ENCODE results near the gene POR.

POR gene

GRCh38 chr7:75916259-75916658, 1.3 kb downstream of the POR start:
- no peak overlapping the region for H3K23ac ChIP-seq (ENCODE audit: low read depth, low read length, poor library complexity)
- H2BK5ac ChIP-seq (ENCODE audit: low read length): no peak overlapping the region
- peaks cover 5 to 6% of the 10 kb centered on the region in 2 donors for H3K36me3 ChIP-seq (replicated peaks in 1 of 2; ENCODE audit: control insufficient read depth in 2 of 2, insufficient read depth in 2 of 2, low read length in 2 of 2)
- H3K27ac ChIP-seq (replicated peaks; ENCODE audit: low read length): no peak overlapping the region
- no CpG with 5 or more reads among the region's 5 CpGs for WGBS, 2 donors (ENCODE audit: extremely low coverage in 2 of 2, insufficient read length in 2 of 2, insufficient replicate concordance in 1 of 2)
- no peak overlapping the region for H2AFZ ChIP-seq (ENCODE audit: low read length)
- H2BK12ac ChIP-seq (ENCODE audit: low read length): no peak overlapping the region
- H2BK15ac ChIP-seq (ENCODE audit: low read length): no peak overlapping the region
- H2AK5ac ChIP-seq (ENCODE audit: low read depth, low read length): no peak overlapping the region
- no peak overlapping the region for H3K14ac ChIP-seq (ENCODE audit: low read length)
- H2BK120ac ChIP-seq (ENCODE audit: low read depth, low read length): no peak overlapping the region
- no peaks in the 10 kb centered on the region for H3K9me3 ChIP-seq (replicated peaks in 1 of 2; ENCODE audit: control insufficient read depth in 2 of 2, insufficient read depth in 1 of 2, low read depth in 1 of 2, low read length in 2 of 2)
- H4K8ac ChIP-seq (ENCODE audit: low read depth, low read length): no peak overlapping the region
- DNase-seq (ENCODE audit: low spot score): no peak
- H3K18ac ChIP-seq (ENCODE audit: low read length): no peak overlapping the region
- H3K4me3 ChIP-seq (ENCODE audit: low read length in 2 of 2): peak overlapping the region in 1 of 2 donors; percentile 71
- H4K91ac ChIP-seq (ENCODE audit: low read depth, low read length, poor library complexity): no peak overlapping the region
- H3K4me1 ChIP-seq (ENCODE audit: control insufficient read depth in 2 of 2, insufficient read depth in 1 of 2, low read depth in 1 of 2, low read length in 2 of 2): peaks cover 0 to 7% of the 10 kb centered on the region in 2 donors
- H3K4me2 ChIP-seq (ENCODE audit: insufficient read depth, low read length, poor library complexity, severe bottlenecking): peak overlapping the region; percentile 96
- no peak overlapping the region for H3K4ac ChIP-seq (ENCODE audit: low read length)
- H3K79me1 ChIP-seq (ENCODE audit: low read depth, low read length): peaks cover 11% of the 10 kb centered on the region
- H3K27me3 ChIP-seq (ENCODE audit: control insufficient read depth in 3 of 3, insufficient read depth in 3 of 3, low read depth in 1 of 3, low read length in 3 of 3): no peaks in the 10 kb centered on the region
- H3K9ac ChIP-seq (ENCODE audit: low read depth, low read length, poor library complexity): no peak overlapping the region

GRCh38 chr7:75916685-75917634, 2.0 kb downstream of the POR start:
- Histone ChIP-seq H2AFZ (ENCODE audit: low read length) (no peak overlapping the region), H2BK15ac (ENCODE audit: low read length) (no peak overlapping the region), H3K27ac (replicated peaks; ENCODE audit: low read length) (no peak overlapping the region), H3K4me1 (ENCODE audit: control insufficient read depth in 2 of 2, insufficient read depth in 1 of 2, low read depth in 1 of 2, low read length in 2 of 2) (peaks cover 0 to 7% of the 10 kb centered on the region in 2 donors), H4K91ac (ENCODE audit: low read depth, low read length, poor library complexity) (no peak overlapping the region), H3K23ac (ENCODE audit: low read depth, low read length, poor library complexity) (no peak overlapping the region), H3K9me3 (replicated peaks in 1 of 2; ENCODE audit: control insufficient read depth in 2 of 2, insufficient read depth in 1 of 2, low read depth in 1 of 2, low read length in 2 of 2) (no peaks in the 10 kb centered on the region), H3K4me3 (ENCODE audit: low read length in 2 of 2) (no peak overlapping the region), H3K79me1 (ENCODE audit: low read depth, low read length) (peaks cover 11% of the 10 kb centered on the region), H2BK12ac (ENCODE audit: low read length) (no peak overlapping the region), H4K8ac (ENCODE audit: low read depth, low read length) (no peak overlapping the region), H3K36me3 (replicated peaks in 1 of 2; ENCODE audit: control insufficient read depth in 2 of 2, insufficient read depth in 2 of 2, low read length in 2 of 2) (peaks cover 5 to 6% of the 10 kb centered on the region in 2 donors), H2BK120ac (ENCODE audit: low read depth, low read length) (no peak overlapping the region), H3K4me2 (ENCODE audit: insufficient read depth, low read length, poor library complexity, severe bottlenecking) (no peak overlapping the region), H2AK5ac (ENCODE audit: low read depth, low read length) (no peak overlapping the region), H3K4ac (ENCODE audit: low read length) (no peak overlapping the region), H2BK5ac (ENCODE audit: low read length) (no peak overlapping the region), H3K9ac (ENCODE audit: low read depth, low read length, poor library complexity) (no peak overlapping the region), H3K14ac (ENCODE audit: low read length) (no peak overlapping the region), H3K27me3 (ENCODE audit: control insufficient read depth in 3 of 3, insufficient read depth in 3 of 3, low read depth in 1 of 3, low read length in 3 of 3) (no peaks in the 10 kb centered on the region), H3K18ac (ENCODE audit: low read length) (no peak overlapping the region)
- WGBS, 2 donors (ENCODE audit: extremely low coverage in 2 of 2, insufficient read length in 2 of 2, insufficient replicate concordance in 1 of 2): no CpG with 5 or more reads among the region's 11 CpGs
- DNase-seq (ENCODE audit: low spot score): no peak

- no peak overlapping the region for H2BK15ac ChIP-seq (ENCODE audit: low read length)
- no peak overlapping the region for H3K27ac ChIP-seq (replicated peaks; ENCODE audit: low read length)
- no peaks in the 10 kb centered on the region for H3K9me3 ChIP-seq (replicated peaks in 1 of 2; ENCODE audit: control insufficient read depth in 2 of 2, insufficient read depth in 1 of 2, low read depth in 1 of 2, low read length in 2 of 2)
- no peak overlapping the region for H3K14ac ChIP-seq (ENCODE audit: low read length)
- H3K36me3 ChIP-seq (replicated peaks in 1 of 2; ENCODE audit: control insufficient read depth in 2 of 2, insufficient read depth in 2 of 2, low read length in 2 of 2): peaks cover 5 to 15% of the 10 kb centered on the region in 2 donors
- H3K79me1 ChIP-seq (ENCODE audit: low read depth, low read length): peaks cover 4% of the 10 kb centered on the region
- no peak overlapping the region for H4K8ac ChIP-seq (ENCODE audit: low read depth, low read length)
- H3K18ac ChIP-seq (ENCODE audit: low read length): no peak overlapping the region
- H4K91ac ChIP-seq (ENCODE audit: low read depth, low read length, poor library complexity): no peak overlapping the region
- no peak overlapping the region for H2BK12ac ChIP-seq (ENCODE audit: low read length)
- H3K27me3 ChIP-seq (ENCODE audit: control insufficient read depth in 3 of 3, insufficient read depth in 3 of 3, low read depth in 1 of 3, low read length in 3 of 3): no peaks in the 10 kb centered on the region
- no peak overlapping the region for H2BK5ac ChIP-seq (ENCODE audit: low read length)
- H3K9ac ChIP-seq (ENCODE audit: low read depth, low read length, poor library complexity): no peak overlapping the region
- WGBS, 2 donors (ENCODE audit: extremely low coverage in 2 of 2, insufficient read length in 2 of 2, insufficient replicate concordance in 1 of 2): no CpG with 5 or more reads among the region's 19 CpGs
- H2BK120ac ChIP-seq (ENCODE audit: low read depth, low read length): no peak overlapping the region
- no peak overlapping the region for H3K23ac ChIP-seq (ENCODE audit: low read depth, low read length, poor library complexity)
- DNase-seq (ENCODE audit: low spot score): no peak
- H3K4me2 ChIP-seq (ENCODE audit: insufficient read depth, low read length, poor library complexity, severe bottlenecking): no peak overlapping the region
- no peak overlapping the region for H2AFZ ChIP-seq (ENCODE audit: low read length)
- peaks cover 0 to 7% of the 10 kb centered on the region in 2 donors for H3K4me1 ChIP-seq (ENCODE audit: control insufficient read depth in 2 of 2, insufficient read depth in 1 of 2, low read depth in 1 of 2, low read length in 2 of 2)
- H2AK5ac ChIP-seq (ENCODE audit: low read depth, low read length): no peak overlapping the region
- H3K4ac ChIP-seq (ENCODE audit: low read length): no peak overlapping the region
- H3K4me3 ChIP-seq (ENCODE audit: low read length in 2 of 2): no peak overlapping the region
Observed at GRCh38 chr7:75920431-75921161, 5.6 kb downstream of the POR start.

GRCh38 chr7:75921479-75921878, 6.5 kb downstream of the POR start:
- peaks cover 0 to 4% of the 10 kb centered on the region in 2 donors for H3K4me1 ChIP-seq (ENCODE audit: control insufficient read depth in 2 of 2, insufficient read depth in 1 of 2, low read depth in 1 of 2, low read length in 2 of 2)
- H3K4me2 ChIP-seq (ENCODE audit: insufficient read depth, low read length, poor library complexity, severe bottlenecking): no peak overlapping the region
- no peak overlapping the region for H2AK5ac ChIP-seq (ENCODE audit: low read depth, low read length)
- no peak overlapping the region for H3K14ac ChIP-seq (ENCODE audit: low read length)
- no peaks in the 10 kb centered on the region for H3K27me3 ChIP-seq (ENCODE audit: control insufficient read depth in 3 of 3, insufficient read depth in 3 of 3, low read depth in 1 of 3, low read length in 3 of 3)
- H3K23ac ChIP-seq (ENCODE audit: low read depth, low read length, poor library complexity): no peak overlapping the region
- H2BK5ac ChIP-seq (ENCODE audit: low read length): no peak overlapping the region
- H3K9me3 ChIP-seq (replicated peaks in 1 of 2; ENCODE audit: control insufficient read depth in 2 of 2, insufficient read depth in 1 of 2, low read depth in 1 of 2, low read length in 2 of 2): no peaks in the 10 kb centered on the region
- H3K4me3 ChIP-seq (ENCODE audit: low read length in 2 of 2): no peak overlapping the region
- H3K36me3 ChIP-seq (replicated peaks in 1 of 2; ENCODE audit: control insufficient read depth in 2 of 2, insufficient read depth in 2 of 2, low read length in 2 of 2): peaks cover 5 to 15% of the 10 kb centered on the region in 2 donors
- no peak overlapping the region for H4K8ac ChIP-seq (ENCODE audit: low read depth, low read length)
- no peak overlapping the region for H3K9ac ChIP-seq (ENCODE audit: low read depth, low read length, poor library complexity)
- no peak overlapping the region for H4K91ac ChIP-seq (ENCODE audit: low read depth, low read length, poor library complexity)
- H2BK15ac ChIP-seq (ENCODE audit: low read length): no peak overlapping the region
- H3K79me1 ChIP-seq (ENCODE audit: low read depth, low read length): peaks cover 2% of the 10 kb centered on the region
- H3K27ac ChIP-seq (replicated peaks; ENCODE audit: low read length): no peak overlapping the region
- no peak overlapping the region for H3K4ac ChIP-seq (ENCODE audit: low read length)
- no CpG with 5 or more reads among the region's 14 CpGs for WGBS, 2 donors (ENCODE audit: extremely low coverage in 2 of 2, insufficient read length in 2 of 2, insufficient replicate concordance in 1 of 2)
- DNase-seq (ENCODE audit: low spot score): no peak
- H2BK12ac ChIP-seq (ENCODE audit: low read length): no peak overlapping the region
- no peak overlapping the region for H2AFZ ChIP-seq (ENCODE audit: low read length)
- H2BK120ac ChIP-seq (ENCODE audit: low read depth, low read length): no peak overlapping the region
- no peak overlapping the region for H3K18ac ChIP-seq (ENCODE audit: low read length)

Data from neuronal stem cell (in vitro differentiated cells).